KMS-11 (cell line): ENCODE results near the gene FER1L5.

ENCODE experiments used
- H2AFZ ChIP-seq: fragments of 200-600 bp; sonication (generic); 2 replicates; pipeline ENCODE4 v1.6.1; 2016; ENCODE audit warnings: antibody characterized with exemption, mixed run types, low read depth
- H3K27ac ChIP-seq: fragments of 200-600 bp; sonication (generic); 2 replicates; pipeline ENCODE4 v1.6.1; 2016; ENCODE audit warnings: mild to moderate bottlenecking, mixed run types
- H3K27me3 ChIP-seq: fragments of 200-600 bp; sonication (generic); 2 replicates; pipeline ENCODE4 v1.6.1; 2017; ENCODE audit warnings: mild to moderate bottlenecking, low read depth, mixed run types, moderate library complexity; ENCODE audit not compliant: insufficient read depth
- H3K36me3 ChIP-seq: fragments of 200-600 bp; sonication (generic); 2 replicates; pipeline ENCODE4 v1.6.1; 2017; ENCODE audit warnings: mild to moderate bottlenecking, mixed run types; ENCODE audit not compliant: insufficient read depth
- H3K4me1 ChIP-seq: fragments of 200-600 bp; sonication (generic); 2 replicates; pipeline ENCODE4 v1.6.1; 2016; ENCODE audit warnings: mild to moderate bottlenecking, low read depth, mixed run types; ENCODE audit not compliant: poor library complexity, severe bottlenecking
- H3K4me2 ChIP-seq: fragments of 200-600 bp; sonication (generic); 2 replicates; pipeline ENCODE4 v1.7.0; 2016; ENCODE audit warnings: mild to moderate bottlenecking, mixed run types
- H3K4me3 ChIP-seq: fragments of 200-600 bp; sonication (generic); IDR thresholded peaks from 2 replicates; pipeline ENCODE4 v1.6.1; 2017; ENCODE audit warnings: low read depth, low read length, mixed read lengths; ENCODE audit not compliant: insufficient read depth
- H3K79me2 ChIP-seq: fragments of 200-600 bp; sonication (generic); 2 replicates; pipeline ENCODE4 v1.6.1; 2016; ENCODE audit warnings: low read depth, mixed run types; ENCODE audit not compliant: insufficient read depth
- H3K9ac ChIP-seq: fragments of 200-600 bp; sonication (generic); 2 replicates; pipeline ENCODE4 v1.6.1; 2016; ENCODE audit warnings: mild to moderate bottlenecking, mixed run types
- H4K20me1 ChIP-seq: fragments of 200-600 bp; sonication (generic); 2 replicates; pipeline ENCODE4 v1.6.1; 2016; ENCODE audit warnings: mild to moderate bottlenecking, mixed run types; ENCODE audit not compliant: insufficient read depth
- TF ChIP-seq, protein P1 (sequence below): fragments of 200-600 bp; sonication (generic); conservative IDR thresholded peaks from 2 replicates; pipeline ENCODE4 v1.6.1; 2017; ENCODE audit warnings: low read depth, mild to moderate bottlenecking, antibody characterized with exemption, low read length, moderate library complexity, mixed read lengths

The FER1L5 gene

DNA sequence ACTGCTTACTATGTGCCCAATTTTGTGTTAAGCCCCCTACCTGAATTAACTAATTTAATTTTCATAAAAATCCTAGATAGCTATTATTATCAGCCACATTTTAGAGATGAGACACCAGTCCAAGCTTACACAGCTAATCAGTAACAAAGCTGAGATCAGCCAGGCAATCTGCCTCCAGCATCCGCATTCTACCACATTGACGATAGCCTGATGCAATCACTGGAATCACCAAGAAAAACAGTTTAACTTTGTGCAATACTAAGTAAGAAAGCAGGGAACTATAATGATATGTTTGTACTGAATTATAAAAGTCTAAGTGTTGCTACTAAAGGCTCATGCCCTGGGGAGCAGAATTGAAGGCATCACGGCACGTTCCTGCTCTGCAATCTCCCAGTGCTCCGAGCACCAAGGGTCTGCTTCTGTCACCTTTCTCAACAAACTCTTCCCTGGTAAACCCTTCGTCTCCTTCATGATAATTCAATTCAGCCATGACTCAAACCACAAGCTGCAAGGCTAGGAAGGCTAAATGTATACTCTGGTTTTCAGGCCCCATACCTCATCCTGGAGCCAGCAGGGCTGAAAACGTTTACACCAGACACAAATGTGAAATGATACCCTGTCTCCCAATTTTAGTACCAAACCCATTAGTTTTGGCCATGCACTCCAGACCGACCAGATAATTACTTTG lies 23.8 kb upstream of the FER1L5 start:
- Histone ChIP-seq H3K4me2 (no peak overlapping the region), H3K36me3 (no peaks in the 10 kb centered on the region), H3K27ac (no peak overlapping the region; the same call in 1 of the 2 replicates), H3K79me2 (no peaks in the 10 kb centered on the region; the same call in 1 of the 2 replicates), H4K20me1 (no peaks in the 10 kb centered on the region), H3K9ac (no peak overlapping the region), H3K27me3 (no peaks in the 10 kb centered on the region), H2AFZ (no peak overlapping the region), H3K4me3 (no peak overlapping the region), H3K4me1 (peaks cover 31% of the 10 kb centered on the region)
- TF ChIP-seq, protein P1, sequence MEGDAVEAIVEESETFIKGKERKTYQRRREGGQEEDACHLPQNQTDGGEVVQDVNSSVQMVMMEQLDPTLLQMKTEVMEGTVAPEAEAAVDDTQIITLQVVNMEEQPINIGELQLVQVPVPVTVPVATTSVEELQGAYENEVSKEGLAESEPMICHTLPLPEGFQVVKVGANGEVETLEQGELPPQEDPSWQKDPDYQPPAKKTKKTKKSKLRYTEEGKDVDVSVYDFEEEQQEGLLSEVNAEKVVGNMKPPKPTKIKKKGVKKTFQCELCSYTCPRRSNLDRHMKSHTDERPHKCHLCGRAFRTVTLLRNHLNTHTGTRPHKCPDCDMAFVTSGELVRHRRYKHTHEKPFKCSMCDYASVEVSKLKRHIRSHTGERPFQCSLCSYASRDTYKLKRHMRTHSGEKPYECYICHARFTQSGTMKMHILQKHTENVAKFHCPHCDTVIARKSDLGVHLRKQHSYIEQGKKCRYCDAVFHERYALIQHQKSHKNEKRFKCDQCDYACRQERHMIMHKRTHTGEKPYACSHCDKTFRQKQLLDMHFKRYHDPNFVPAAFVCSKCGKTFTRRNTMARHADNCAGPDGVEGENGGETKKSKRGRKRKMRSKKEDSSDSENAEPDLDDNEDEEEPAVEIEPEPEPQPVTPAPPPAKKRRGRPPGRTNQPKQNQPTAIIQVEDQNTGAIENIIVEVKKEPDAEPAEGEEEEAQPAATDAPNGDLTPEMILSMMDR: no peak

DNA sequence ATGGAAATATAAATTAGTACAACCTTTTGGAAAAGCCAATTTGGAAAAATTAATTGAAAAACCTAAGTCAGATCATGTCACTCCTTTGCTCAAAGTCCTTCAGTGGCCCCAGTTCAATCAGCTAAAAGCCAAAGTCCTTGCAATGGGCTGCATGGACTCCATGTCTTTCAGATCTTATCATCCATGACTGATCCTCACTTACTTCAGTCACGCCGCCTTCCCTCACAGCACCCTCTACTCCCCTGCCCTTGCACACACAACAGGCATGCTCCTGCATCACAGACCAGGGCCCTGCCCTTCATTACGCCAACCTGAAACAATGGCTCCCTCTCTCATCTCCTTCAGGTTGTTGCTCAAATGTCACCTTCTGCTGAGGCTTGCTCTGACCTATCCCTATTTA lies 20.0 kb upstream of the FER1L5 start:
- Histone ChIP-seq H3K4me1 (peaks cover 14% of the 10 kb centered on the region), H2AFZ (no peak overlapping the region), H3K79me2 (no peaks in the 10 kb centered on the region; the same call in 1 of the 2 replicates), H3K4me3 (no peak overlapping the region), H3K27ac (no peak overlapping the region), H3K9ac (no peak overlapping the region), H3K36me3 (no peaks in the 10 kb centered on the region; the same call in 1 of the 2 replicates), H3K27me3 (no peaks in the 10 kb centered on the region), H3K4me2 (no peak overlapping the region), H4K20me1 (no peaks in the 10 kb centered on the region)
- TF ChIP-seq, protein P1: no peak

DNA sequence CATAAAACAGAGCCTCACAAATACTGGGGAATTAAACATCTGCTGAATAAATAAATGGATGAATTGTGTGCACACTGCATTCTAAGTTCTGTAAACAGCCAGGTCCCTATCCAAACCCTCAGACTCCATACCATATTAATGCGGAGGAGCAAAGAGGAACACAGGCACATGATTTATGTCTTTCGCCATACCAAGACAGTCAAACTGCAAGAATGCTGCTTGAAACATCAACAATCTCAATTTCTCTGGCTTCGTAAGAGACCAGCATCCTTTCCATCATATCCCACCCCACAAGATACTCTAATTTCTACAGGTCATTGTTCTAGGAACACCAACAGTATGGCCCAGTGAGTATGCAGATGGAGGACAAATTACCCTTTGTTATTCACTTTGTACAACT lies 19.4 kb upstream of the FER1L5 start:
- Histone ChIP-seq H3K27me3 (no peaks in the 10 kb centered on the region), H2AFZ (no peak overlapping the region), H3K4me2 (no peak overlapping the region), H3K79me2 (no peaks in the 10 kb centered on the region; the same call in 1 of the 2 replicates), H4K20me1 (no peaks in the 10 kb centered on the region), H3K4me1 (peaks cover 8% of the 10 kb centered on the region), H3K9ac (no peak overlapping the region), H3K36me3 (no peaks in the 10 kb centered on the region; the same call in 1 of the 2 replicates), H3K4me3 (no peak overlapping the region), H3K27ac (no peak overlapping the region)
- TF ChIP-seq, protein P1: no peak

DNA sequence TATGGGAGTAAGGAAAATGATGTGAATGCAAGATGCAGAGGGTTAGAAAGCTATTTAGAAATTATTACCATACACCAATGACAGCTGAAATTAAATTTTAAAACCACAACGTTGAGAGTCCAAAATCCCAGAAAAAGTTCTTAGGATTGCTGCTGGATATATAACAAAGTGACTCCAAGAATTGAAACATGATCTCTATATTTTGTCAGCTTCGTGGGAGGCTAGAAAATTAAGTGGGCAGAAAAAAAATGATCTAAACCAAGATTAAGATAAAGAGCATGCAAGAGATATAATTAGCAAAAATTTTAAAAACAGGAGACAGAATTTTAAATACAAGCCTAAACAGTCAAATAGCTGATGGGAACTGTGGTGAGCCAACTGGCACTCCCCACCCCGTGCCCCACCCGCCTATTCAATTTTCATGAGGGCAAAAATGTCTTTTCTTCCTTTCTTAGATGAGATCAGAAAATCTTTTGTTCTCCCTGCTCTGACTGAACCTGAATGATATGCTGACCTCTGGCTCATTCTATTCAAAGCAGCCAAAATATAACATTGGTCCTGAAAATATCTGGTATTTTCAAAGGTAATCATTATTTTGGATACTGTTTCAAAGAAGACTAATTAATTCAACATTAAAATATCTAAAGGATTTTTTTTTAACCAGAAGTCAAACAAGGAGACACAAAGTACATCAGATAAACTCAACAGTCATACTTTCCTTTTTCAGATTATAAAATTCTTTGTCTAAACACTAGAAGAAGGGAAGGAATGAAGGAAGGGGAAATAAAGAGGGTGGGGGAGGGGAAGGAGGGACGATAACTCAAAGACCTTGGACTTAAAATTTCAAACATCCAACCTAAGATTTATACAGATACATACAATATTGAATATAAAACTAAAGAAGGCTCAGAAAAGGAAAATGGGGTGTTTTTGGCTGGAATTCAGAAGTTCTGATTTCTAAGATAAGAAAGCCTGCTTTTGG lies 16.7 kb upstream of the FER1L5 start:
- Histone ChIP-seq H4K20me1 (no peaks in the 10 kb centered on the region), H2AFZ (no peak overlapping the region), H3K27ac (no peak overlapping the region), H3K79me2 (no peaks in the 10 kb centered on the region; the same call in 1 of the 2 replicates), H3K27me3 (no peaks in the 10 kb centered on the region), H3K4me2 (no peak overlapping the region), H3K4me3 (no peak overlapping the region), H3K36me3 (no peaks in the 10 kb centered on the region; the same call in 1 of the 2 replicates), H3K4me1 (peaks cover 7% of the 10 kb centered on the region), H3K9ac (no peak overlapping the region)
- TF ChIP-seq, protein P1: no peak
